Skin epidermis (tissue), 12 donors: ENCODE measurements around the gene FUOM.
"Not testable (repeated sequence)": the region's sequence is repeated elsewhere in the genome, so short reads cannot be mapped to it uniquely, and the experiment has no call there.

ENCODE experiments used
- H3K27ac ChIP-seq, 21 experiments: fragments of 200-600 bp; sonication (generic) in 11 of 21; one replicate each; pipeline ENCODE4 v1.5.0; 2020; ENCODE audit warnings: mild to moderate bottlenecking in 3 of 21, inconsistent platforms in 2 of 21, moderate library complexity in 2 of 21
- H3K4me3 ChIP-seq, 7 experiments: fragments of 200-600 bp; sonication (generic) in 2 of 7; one replicate each; pipeline ENCODE4 v1.5.0; 2020; ENCODE audit warnings: inconsistent platforms in 2 of 7, mild to moderate bottlenecking in 2 of 7, moderate library complexity in 1 of 7

FUOM gene

GRCh38 chr10:133373174-133374090, 15.6 kb upstream of the FUOM start, which contains the start of gene ECHS1:
Gene ECHS1 (minus strand): TSS chr10:133373354. CDS start chr10:133373333, 21 bp downstream.
- H3K4me3 ChIP-seq, result peak within 1 kb of the TSS; percentile 57 to 86 (median 76)
- peak within 1 kb of the TSS; percentile 66 to 95 (median 87) for H3K27ac ChIP-seq

GRCh38 chr10:133372507-133372906, 14.7 kb upstream of the FUOM start:
- peak overlapping the region in 10 of 21 experiments; percentile 24 to 95 (median 90) for H3K27ac ChIP-seq
- H3K4me3 ChIP-seq, result peak overlapping the region; percentile 57 to 86 (median 76)

DNA sequence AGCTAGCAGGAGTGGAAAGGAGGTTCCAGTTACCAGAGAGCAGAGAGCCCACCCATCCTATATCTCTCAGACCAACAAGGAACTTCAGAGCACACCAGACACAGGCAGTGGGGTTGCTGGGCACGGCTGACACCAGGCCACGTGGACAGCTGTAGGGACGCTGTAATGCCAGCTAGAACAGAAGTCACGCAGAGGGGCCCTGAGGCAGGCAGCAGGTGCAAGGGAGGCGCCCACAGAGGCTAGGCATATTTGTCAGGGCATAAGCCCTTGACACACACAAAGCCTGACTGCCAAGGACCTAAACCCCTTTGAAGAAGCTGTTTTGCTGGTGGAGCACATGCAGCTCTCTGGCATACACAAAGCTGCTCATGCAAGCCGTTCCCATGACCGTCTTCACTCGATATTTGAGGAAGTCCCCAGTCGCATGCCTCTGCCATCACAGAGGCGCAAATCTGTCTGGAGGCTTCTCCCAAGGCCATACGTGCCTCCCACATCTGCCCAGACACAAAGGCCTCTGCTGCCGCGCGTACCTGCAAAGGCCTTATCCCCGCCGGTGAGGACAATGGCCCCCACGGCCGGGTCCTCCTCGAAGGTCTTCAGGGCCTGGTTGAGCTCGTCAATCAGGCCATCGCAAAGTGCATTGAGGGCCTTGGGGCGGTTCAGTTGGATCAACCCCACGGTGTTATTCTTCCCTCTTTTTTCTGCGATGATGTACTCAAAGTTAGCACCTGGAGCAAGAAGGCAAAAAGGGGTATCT, 12.4 kb upstream of the FUOM start:
- H3K4me3 ChIP-seq, result no peak overlapping the region
- no peak overlapping the region for H3K27ac ChIP-seq

DNA sequence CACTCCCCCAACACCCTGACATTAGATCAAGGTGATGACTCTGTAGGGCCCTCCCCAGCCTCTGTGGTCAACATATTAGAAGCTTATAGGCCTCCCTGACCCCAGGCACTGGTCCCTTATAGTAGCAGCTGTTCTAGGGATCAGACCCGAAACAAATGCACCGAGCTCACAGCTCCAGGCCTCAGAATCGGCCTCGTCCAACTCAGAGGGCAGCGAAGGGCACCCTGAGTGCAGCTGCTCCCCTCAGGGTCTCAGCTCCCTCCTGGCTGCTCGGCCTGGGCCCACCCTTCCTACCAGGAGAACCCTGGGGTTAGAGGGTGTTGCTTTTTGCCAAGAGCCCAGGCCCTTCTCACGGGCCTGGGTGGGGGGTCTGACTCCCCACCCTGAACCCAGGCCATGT, 10.3 kb upstream of the FUOM start:
- Histone ChIP-seq H3K4me3 (no peak overlapping the region), H3K27ac (no peak overlapping the region)

- H3K4me3 ChIP-seq, H3K27ac ChIP-seq: not testable (repeated sequence)
Observed at GRCh38 chr10:133367461-133367860, 9.6 kb upstream of the FUOM start.

- Histone ChIP-seq H3K27ac (no peak overlapping the region), H3K4me3 (no peak overlapping the region)
Observed at GRCh38 chr10:133366751-133367150, 8.9 kb upstream of the FUOM start.

DNA sequence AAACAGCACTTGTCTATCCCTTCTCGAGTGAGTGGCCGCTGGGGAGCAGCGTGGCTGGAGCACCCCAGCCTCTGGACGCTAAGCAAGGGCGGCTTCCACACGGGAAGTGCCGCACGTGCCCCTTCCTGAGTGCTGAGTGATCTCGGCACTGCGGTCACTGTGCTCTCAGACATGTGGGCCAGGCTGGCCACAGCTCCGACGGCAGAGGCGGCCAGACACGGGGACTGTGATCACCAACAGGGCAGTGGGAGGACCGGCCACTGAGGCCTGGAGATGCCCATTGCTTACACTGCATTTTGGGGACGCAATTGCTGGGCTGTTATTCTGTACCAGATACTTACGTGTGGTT, 8.3 kb upstream of the FUOM start:
- Histone ChIP-seq H3K4me3 (no peak overlapping the region), H3K27ac (no peak overlapping the region)

DNA sequence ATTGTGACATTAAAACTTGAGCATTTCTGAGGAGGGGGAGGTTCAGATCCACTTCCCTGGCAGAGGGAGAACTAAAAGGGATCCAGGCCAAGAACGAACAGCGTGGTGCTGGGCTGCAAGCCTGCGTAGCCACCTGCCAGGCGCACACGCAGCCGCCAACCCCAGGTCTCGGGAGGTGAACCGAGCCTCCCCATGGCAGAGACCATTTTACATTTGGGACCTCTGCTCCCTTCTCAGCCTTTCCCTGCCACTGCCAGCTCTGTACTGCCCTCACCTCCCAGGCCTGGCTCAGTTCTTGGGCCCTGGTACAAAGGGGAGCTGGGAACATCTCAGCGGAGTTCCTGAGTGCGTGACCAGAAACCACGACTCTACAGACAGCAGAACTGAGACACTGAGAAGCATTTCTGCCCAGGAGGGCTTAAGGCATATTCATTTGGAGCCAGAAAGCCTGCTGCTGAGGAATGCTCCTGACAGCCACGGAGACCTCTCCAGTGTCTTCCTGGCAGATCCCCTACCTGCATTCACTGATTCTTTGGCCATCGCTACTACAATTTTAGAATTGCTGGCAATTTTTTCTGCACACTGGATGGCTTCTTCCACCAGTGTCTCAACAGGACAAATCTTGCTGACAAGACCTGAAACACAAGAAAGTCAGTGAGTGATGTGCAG, 7.8 kb upstream of the FUOM start:
- peak overlapping the region in 2 of 21 experiments; percentile 3 for H3K27ac ChIP-seq
- no peak overlapping the region for H3K4me3 ChIP-seq

DNA sequence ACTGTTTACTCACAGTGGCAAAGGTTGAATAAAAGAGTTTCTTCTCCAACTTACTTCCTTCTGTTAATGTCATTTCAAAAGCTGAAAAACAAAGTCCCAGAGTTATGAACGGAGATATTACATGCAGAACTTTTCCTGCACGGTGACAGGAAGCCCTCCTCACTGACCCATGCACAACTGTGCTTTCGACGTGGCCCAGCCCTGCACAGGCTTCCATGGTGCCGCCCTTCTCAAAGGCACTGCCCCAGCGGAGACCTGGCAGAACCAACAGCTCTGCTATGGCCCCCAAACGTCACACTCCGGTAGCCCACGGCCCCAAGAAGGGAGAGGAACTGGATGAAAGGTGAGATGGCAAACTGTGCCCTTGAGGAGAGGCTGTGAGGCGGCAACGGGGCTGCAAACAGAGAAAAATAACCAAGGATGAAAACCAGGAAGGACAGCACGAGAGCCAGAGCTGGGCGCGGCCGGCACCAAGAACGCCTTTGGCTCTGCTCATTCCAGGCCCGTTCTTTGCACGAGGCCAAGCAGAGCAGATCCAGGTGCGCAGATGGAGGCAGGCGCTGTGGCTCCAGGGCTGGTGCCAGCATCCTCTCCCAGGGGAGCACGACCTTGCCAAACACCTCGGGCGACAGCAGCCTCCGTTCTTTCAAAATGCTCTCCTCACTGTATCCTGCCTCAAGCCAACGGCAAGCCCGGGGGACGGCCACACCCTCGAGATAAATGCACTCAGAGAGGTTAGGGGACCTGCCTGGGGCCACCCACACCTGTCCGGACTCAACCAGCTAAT, 7.0 kb upstream of the FUOM start:
- no peak overlapping the region for H3K4me3 ChIP-seq
- peak overlapping the region in 2 of 21 experiments; percentile 3 for H3K27ac ChIP-seq

DNA sequence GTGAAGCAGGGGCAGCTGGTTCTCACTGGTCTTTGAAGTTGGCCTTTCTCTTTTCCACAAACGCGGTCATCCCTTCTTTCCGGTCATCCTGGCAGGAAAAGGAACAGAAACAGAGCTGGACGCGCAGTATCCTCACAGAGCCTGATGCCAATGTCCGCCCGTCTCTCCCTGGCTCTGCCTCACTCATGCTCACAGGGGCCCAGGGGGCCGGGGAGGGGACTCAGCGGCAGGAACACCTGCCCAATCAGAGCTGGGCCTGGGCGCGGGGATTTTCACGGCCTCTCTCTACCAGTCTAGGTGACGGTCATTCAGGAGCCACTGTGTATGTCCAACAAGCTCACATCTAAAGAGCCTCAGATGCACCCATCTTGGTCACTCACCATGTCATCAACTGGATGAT, 5.0 kb upstream of the FUOM start:
- H3K27ac ChIP-seq, result no peak overlapping the region

GRCh38 chr10:133361773-133362441, 4.1 kb upstream of the FUOM start:
- Histone ChIP-seq H3K27ac (peak overlapping the region in 2 of 21 experiments; percentile 12 to 61), H3K4me3 (no peak overlapping the region)

More for the DNA sequence above, 5.0 kb upstream of the FUOM start:
- H3K4me3 ChIP-seq, result no peak overlapping the region

DNA sequence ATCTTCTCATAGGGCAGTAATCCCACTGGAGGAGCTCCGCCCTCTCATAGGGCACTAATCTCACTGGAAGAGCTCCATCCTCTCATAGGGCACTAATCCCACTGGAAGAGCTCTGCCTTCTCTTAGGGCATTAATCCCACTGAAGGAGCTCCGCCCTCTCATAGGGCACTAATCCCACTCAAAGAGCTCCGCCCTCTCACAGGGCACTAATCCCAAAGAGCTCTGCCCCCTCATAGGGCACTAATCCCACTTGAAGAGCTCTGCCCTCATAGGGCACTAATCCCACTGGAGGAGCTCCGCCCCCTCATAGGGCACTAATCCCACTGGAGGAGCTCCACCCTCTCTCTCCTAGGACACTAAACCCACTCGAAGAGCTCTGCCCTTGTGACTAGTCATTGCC, 3.4 kb upstream of the FUOM start:
- peak overlapping the region in 2 of 21 experiments; percentile 16 to 61 for H3K27ac ChIP-seq
- no peak overlapping the region for H3K4me3 ChIP-seq

- Histone ChIP-seq H3K27ac (no peak overlapping the region), H3K4me3 (no peak overlapping the region)
Observed at GRCh38 chr10:133359972-133360610, 2.3 kb upstream of the FUOM start.

DNA sequence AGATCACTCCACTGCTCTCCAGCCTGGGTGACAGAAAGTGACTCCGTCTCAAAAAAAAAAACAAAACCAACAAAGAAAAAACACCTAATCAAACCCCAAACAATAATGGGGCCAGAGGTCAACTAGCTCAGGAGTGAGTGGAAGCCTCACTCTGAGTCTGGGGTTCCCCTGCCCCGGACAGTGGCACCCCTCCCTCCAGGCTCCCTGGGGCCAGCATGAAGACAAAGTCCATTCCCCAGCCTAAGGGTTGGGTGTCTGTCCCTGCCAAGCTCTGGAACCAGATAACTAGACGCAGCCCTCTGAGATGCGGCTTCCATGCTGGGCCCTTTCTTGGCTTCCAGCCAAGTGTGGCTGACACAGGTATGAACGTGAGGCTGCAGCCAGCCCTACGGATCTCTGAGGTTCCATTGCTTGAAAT, 1.7 kb upstream of the FUOM start:
- Histone ChIP-seq H3K27ac (no peak overlapping the region), H3K4me3 (no peak overlapping the region)

GRCh38 chr10:133358925-133359310, 1.1 kb upstream of the FUOM start:
- Histone ChIP-seq H3K27ac (peak overlapping the region in 4 of 21 experiments; percentile 19 to 86 (median 24)), H3K4me3 (no peak overlapping the region)

- H3K27ac ChIP-seq, result peak overlapping the region in 5 of 21 experiments; percentile 19 to 86 (median 66)
- H3K4me3 ChIP-seq, result peak overlapping the region in 3 of 7 experiments; percentile 52 to 60 (median 59)
Observed at GRCh38 chr10:133358162-133358924, 524 bp upstream of the FUOM start.

DNA sequence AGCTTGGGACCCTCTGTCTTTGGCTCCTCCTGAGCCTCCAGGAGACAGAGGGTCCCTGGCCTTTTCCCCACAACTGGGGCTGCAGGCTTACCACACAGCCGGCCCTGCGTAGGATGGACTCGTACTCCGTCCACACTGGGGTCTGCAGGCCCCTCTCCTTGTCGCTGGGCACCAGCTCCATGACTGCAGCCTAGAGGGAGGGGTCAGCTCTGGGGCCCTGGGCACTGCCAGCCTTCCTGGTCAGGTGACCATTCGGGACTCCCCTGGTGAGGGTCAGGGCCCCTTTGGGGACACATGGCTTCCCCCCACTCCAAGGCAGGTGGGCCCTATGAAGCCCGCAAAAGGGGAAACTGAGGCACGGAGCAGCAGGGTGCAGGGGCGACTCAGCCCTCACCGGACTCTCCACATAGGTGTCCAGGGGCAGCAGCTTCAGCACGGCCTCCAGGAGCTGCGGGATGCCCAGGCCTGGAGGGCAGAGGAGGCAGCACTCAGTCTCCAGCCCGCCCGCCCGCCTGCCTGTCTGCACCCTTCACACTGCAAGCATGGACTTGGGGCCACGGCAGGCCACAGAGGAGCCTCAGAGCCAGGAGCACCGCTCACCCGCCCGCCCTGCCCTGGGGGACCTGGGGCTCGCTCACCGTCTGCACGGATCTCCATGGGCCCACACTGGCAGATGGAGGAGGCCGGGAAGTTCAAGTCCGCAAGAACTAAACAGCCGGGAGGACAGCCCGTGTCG, 1.1 kb downstream of the FUOM start:
- peak overlapping the region in 17 of 21 experiments; percentile 56 to 86 (median 70) for H3K27ac ChIP-seq
- peak overlapping the region; percentile 37 to 75 (median 58) for H3K4me3 ChIP-seq
